ENCODE data around the gene PLEK2. TPM values are rescaled to one million over a fixed set of nuclear protein-coding genes. Genes with fewer than 3 reads are reported as not detected.
A peak's percentile ranks its signal among the peaks of the same experiment; 100 is the strongest.
"Not testable (repeated sequence)": the region's sequence is repeated elsewhere in the genome, so short reads cannot be mapped to it uniquely, and the experiment has no call there.

PLEK2 gene
- total RNA-seq (under 1 TPM in 2 of 4 donors, not detected in 2; 0.37 to 0.82 TPM), polyA plus RNA-seq (0.34 TPM)
- long read RNA-seq, donor 1, partial matches to known transcripts, result 0 of 1 reads
- long read RNA-seq, donor 1, other reads (novel, unspliced or antisense), result 1 of 1 reads
- long read RNA-seq, donor 2, result 0 reads
- long read RNA-seq, donor 3, result 0 reads
- long read RNA-seq, donor 4, result 0 reads

- no peaks in the 10 kb centered on the region for H3K9me3 ChIP-seq (ENCODE audit: control insufficient read depth, low read length)
- DNase-seq, result peak; percentile 28 to 72 (median 71)
- H3K4me1 ChIP-seq (ENCODE audit: control insufficient read depth, insufficient read depth, low read length), result no peaks in the 10 kb centered on the region
- intact Hi-C loops (cut with DNase I), result no loop called here
- H3K4me3 ChIP-seq (ENCODE audit: low read length), result peak within 1 kb of the TSS; percentile 23
- H3K27ac ChIP-seq (ENCODE audit: low read length), result no peak within 1 kb of the TSS
- 3% methylated on average over 63 of the region's 63 CpGs for WGBS
- H3K27me3 ChIP-seq (ENCODE audit: control insufficient read depth, insufficient read depth), result no peaks in the 10 kb centered on the region
- peak; percentile 28 to 41 for ATAC-seq
Measured at GRCh38 chr14:67411820-67412421, at the start of gene PLEK2. Gene PLEK2, minus strand, starts transcription at chr14:67412165. Its CDS starts 106 bp downstream, at chr14:67412059.

- intact Hi-C loops (cut with DNase I), result no loop called here
- ATAC-seq (no peak), DNase-seq (no peak)
- Histone ChIP-seq H3K4me1 (ENCODE audit: control insufficient read depth, insufficient read depth, low read length) (no peaks in the 10 kb centered on the region), H3K27ac (ENCODE audit: low read length) (no peak overlapping the region), H3K4me3 (ENCODE audit: low read length) (no peak overlapping the region), H3K9me3 (ENCODE audit: control insufficient read depth, low read length) (no peaks in the 10 kb centered on the region), H3K27me3 (ENCODE audit: control insufficient read depth, insufficient read depth) (no peaks in the 10 kb centered on the region)
- WGBS, result 60% methylated on average over 3 of the region's 3 CpGs
Measured at GRCh38 chr14:67461341-67461985, 49.5 kb upstream of the PLEK2 start.

GRCh38 chr14:67459336-67459735 lies 47.4 kb upstream of the PLEK2 start:
- DNase-seq, result no peak
- Histone ChIP-seq H3K27ac (ENCODE audit: low read length) (peak overlapping the region; percentile 54), H3K27me3 (ENCODE audit: control insufficient read depth, insufficient read depth) (no peaks in the 10 kb centered on the region), H3K4me1 (ENCODE audit: control insufficient read depth, insufficient read depth, low read length) (no peaks in the 10 kb centered on the region), H3K4me3 (ENCODE audit: low read length) (no peak overlapping the region), H3K9me3 (ENCODE audit: control insufficient read depth, low read length) (no peaks in the 10 kb centered on the region)
- no peak for ATAC-seq
- WGBS, result 69% methylated on average over 5 of the region's 5 CpGs
- intact Hi-C loops (cut with DNase I), result no loop called here

- ATAC-seq (peak; percentile 68 to 83), DNase-seq (peak; percentile 34 to 73 (median 66))
- Histone ChIP-seq H3K27ac (ENCODE audit: low read length) (peak overlapping the region; percentile 6), H3K4me3 (ENCODE audit: low read length) (no peak overlapping the region), H3K9me3 (ENCODE audit: control insufficient read depth, low read length) (no peaks in the 10 kb centered on the region), H3K4me1 (ENCODE audit: control insufficient read depth, insufficient read depth, low read length) (no peaks in the 10 kb centered on the region), H3K27me3 (ENCODE audit: control insufficient read depth, insufficient read depth) (no peaks in the 10 kb centered on the region)
- intact Hi-C loops (cut with DNase I), result no loop called here
- WGBS, result 21% methylated on average over 6 of the region's 6 CpGs
Measured at GRCh38 chr14:67457782-67458181, 45.8 kb upstream of the PLEK2 start.

- H3K27me3 ChIP-seq (ENCODE audit: control insufficient read depth, insufficient read depth), result no peaks in the 10 kb centered on the region
- ATAC-seq, result no peak
- intact Hi-C loops (cut with DNase I), result no loop called here
Measured at GRCh38 chr14:67456732-67457131, 44.8 kb upstream of the PLEK2 start.

GRCh38 chr14:67453575-67454300 lies 41.8 kb upstream of the PLEK2 start:
- no peak overlapping the region for H3K4me3 ChIP-seq (ENCODE audit: low read length)
- H3K4me1 ChIP-seq (ENCODE audit: control insufficient read depth, insufficient read depth, low read length), result no peaks in the 10 kb centered on the region
- 73% methylated on average over 5 of the region's 5 CpGs for WGBS
- ATAC-seq (peak in 1 of 2 donors; percentile 50), DNase-seq (no peak)
- H3K27me3 ChIP-seq (ENCODE audit: control insufficient read depth, insufficient read depth), result no peaks in the 10 kb centered on the region
- intact Hi-C loops (cut with DNase I), result no loop called here
- no peaks in the 10 kb centered on the region for H3K9me3 ChIP-seq (ENCODE audit: control insufficient read depth, low read length)
- H3K27ac ChIP-seq (ENCODE audit: low read length), result no peak overlapping the region

More at GRCh38 chr14:67456732-67457131, 44.8 kb upstream of the PLEK2 start:
- Histone ChIP-seq H3K4me1 (ENCODE audit: control insufficient read depth, insufficient read depth, low read length) (no peaks in the 10 kb centered on the region), H3K9me3 (ENCODE audit: control insufficient read depth, low read length) (no peaks in the 10 kb centered on the region), H3K4me3 (ENCODE audit: low read length) (no peak overlapping the region), H3K27ac (ENCODE audit: low read length) (no peak overlapping the region)
- DNase-seq, result no peak
- WGBS, result 84% methylated on average over 5 of the region's 5 CpGs

GRCh38 chr14:67451667-67452066 lies 39.7 kb upstream of the PLEK2 start:
- ATAC-seq; H3K27ac ChIP-seq (ENCODE audit: low read length); H3K4me3 ChIP-seq (ENCODE audit: low read length); DNase-seq; H3K9me3 ChIP-seq (ENCODE audit: control insufficient read depth, low read length); H3K4me1 ChIP-seq (ENCODE audit: control insufficient read depth, insufficient read depth, low read length); H3K27me3 ChIP-seq (ENCODE audit: control insufficient read depth, insufficient read depth); intact Hi-C loops (cut with DNase I): not testable (repeated sequence)
- 85% methylated on average over 6 of the region's 6 CpGs for WGBS

GRCh38 chr14:67449096-67449495 lies 37.1 kb upstream of the PLEK2 start:
- no peak for ATAC-seq
- 60% methylated on average over 2 of the region's 2 CpGs for WGBS
- no peaks in the 10 kb centered on the region for H3K4me1 ChIP-seq (ENCODE audit: control insufficient read depth, insufficient read depth, low read length)
- H3K27ac ChIP-seq (ENCODE audit: low read length), result no peak overlapping the region
- H3K27me3 ChIP-seq (ENCODE audit: control insufficient read depth, insufficient read depth), result no peaks in the 10 kb centered on the region
- H3K9me3 ChIP-seq (ENCODE audit: control insufficient read depth, low read length), result no peaks in the 10 kb centered on the region
- no peak for DNase-seq
- intact Hi-C loops (cut with DNase I), result no loop called here
- H3K4me3 ChIP-seq (ENCODE audit: low read length), result no peak overlapping the region

- 51% methylated on average over 1 of the region's 1 CpG for WGBS
Measured at GRCh38 chr14:67447033-67447381, 35.0 kb upstream of the PLEK2 start.

GRCh38 chr14:67446371-67447032 lies 34.5 kb upstream of the PLEK2 start:
- no peak for DNase-seq
- H3K4me1 ChIP-seq (ENCODE audit: control insufficient read depth, insufficient read depth, low read length), result no peaks in the 10 kb centered on the region
- peak; percentile 40 to 62 for ATAC-seq
- intact Hi-C loops (cut with DNase I), result no loop called here
- peak overlapping the region; percentile 33 for H3K27ac ChIP-seq (ENCODE audit: low read length)
- no peak overlapping the region for H3K4me3 ChIP-seq (ENCODE audit: low read length)
- H3K9me3 ChIP-seq (ENCODE audit: control insufficient read depth, low read length), result no peaks in the 10 kb centered on the region
- 45% methylated on average over 8 of the region's 8 CpGs for WGBS
- no peaks in the 10 kb centered on the region for H3K27me3 ChIP-seq (ENCODE audit: control insufficient read depth, insufficient read depth)

More at GRCh38 chr14:67447033-67447381, 35.0 kb upstream of the PLEK2 start:
- Histone ChIP-seq H3K4me1 (ENCODE audit: control insufficient read depth, insufficient read depth, low read length) (no peaks in the 10 kb centered on the region), H3K27me3 (ENCODE audit: control insufficient read depth, insufficient read depth) (no peaks in the 10 kb centered on the region), H3K9me3 (ENCODE audit: control insufficient read depth, low read length) (no peaks in the 10 kb centered on the region), H3K27ac (ENCODE audit: low read length) (peak overlapping the region; percentile 33), H3K4me3 (ENCODE audit: low read length) (no peak overlapping the region)
- DNase-seq (no peak), ATAC-seq (no peak)
- intact Hi-C loops (cut with DNase I), result no loop called here
